ENCODE data around the gene RHCG.

Gene RHCG

GRCh38 chr15:89444241-89445225, 51.9 kb downstream of the RHCG start:
- no peak for DNase-seq (ENCODE audit: low spot score)

GRCh38 chr15:89443581-89443980, 52.8 kb downstream of the RHCG start:
- DNase-seq (ENCODE audit: low spot score) = no peak

- DNase-seq (ENCODE audit: low spot score) = peak; percentile 35
Measured at GRCh38 chr15:89442671-89443307, 53.6 kb downstream of the RHCG start.

- DNase-seq (ENCODE audit: low spot score) = no peak
Measured at GRCh38 chr15:89442155-89442554, 54.2 kb downstream of the RHCG start.

- no peak for DNase-seq (ENCODE audit: low spot score)
Measured at GRCh38 chr15:89441295-89441812, 55.0 kb downstream of the RHCG start.

- no peak for DNase-seq (ENCODE audit: low spot score)
Measured at GRCh38 chr15:89439764-89440163, 56.6 kb downstream of the RHCG start.

- no peak for DNase-seq (ENCODE audit: low spot score)
Measured at GRCh38 chr15:89436560-89437311, 59.6 kb downstream of the RHCG start.

- no peak for DNase-seq (ENCODE audit: low spot score)
Measured at GRCh38 chr15:89435362-89435761, 61.0 kb downstream of the RHCG start.

GRCh38 chr15:89433686-89434085, 62.7 kb downstream of the RHCG start:
- no peak for DNase-seq (ENCODE audit: low spot score)

GRCh38 chr15:89430530-89431341, 65.6 kb downstream of the RHCG start:
- DNase-seq (ENCODE audit: low spot score) = peak; percentile 85

GRCh38 chr15:89429986-89430385, 66.4 kb downstream of the RHCG start:
- DNase-seq (ENCODE audit: low spot score) = no peak

GRCh38 chr15:89429023-89429422, 67.4 kb downstream of the RHCG start:
- no peak for DNase-seq (ENCODE audit: low spot score)

GRCh38 chr15:89428246-89428645, 68.1 kb downstream of the RHCG start:
- no peak for DNase-seq (ENCODE audit: low spot score)

GRCh38 chr15:89426500-89426899, 69.9 kb downstream of the RHCG start:
- no peak for DNase-seq (ENCODE audit: low spot score)

GRCh38 chr15:89423981-89424380, 72.4 kb downstream of the RHCG start:
- no peak for DNase-seq (ENCODE audit: low spot score)

Measured in cerebellar cortex (tissue), 1 donor.